ENCODE measurements around the gene RASL12.

GRCh38 chr15:65089206-65089824 lies 21.5 kb upstream of the RASL12 start:
- TF ChIP-seq POLR2A (IDR thresholded peaks at IDR 0.05) (no peak), POLR2AphosphoS5 (IDR thresholded peaks at IDR 0.05) (no peak)

Measured in prostate gland (tissue), 1 donor.